ENCODE data around the gene ATP13A4. TPM values are rescaled to one million over a fixed set of nuclear protein-coding genes. Genes with fewer than 3 reads are reported as not detected.

Gene ATP13A4
- total RNA-seq, 4 donors from 2014 or later: under 0.01 to 0.63 (median 0.28) TPM

GRCh38 chr3:193396451-193397244 is 158.0 kb downstream of the ATP13A4 start:
- TF ChIP-seq CTCF (IDR thresholded peaks at IDR 0.05) (no peak), POLR2AphosphoS5 (IDR thresholded peaks at IDR 0.05) (no peak), EP300 (IDR thresholded peaks at IDR 0.05) (no peak), POLR2A (IDR thresholded peaks at IDR 0.05; ENCODE audit: low read depth) (no peak)
- Histone ChIP-seq H3K9me3 (no peaks in the 10 kb centered on the region), H3K27ac (replicated peaks in 1 of 4) (no peak overlapping the region), H3K4me1 (no peaks in the 10 kb centered on the region), H3K36me3 (no peaks in the 10 kb centered on the region), H3K27me3 (no peaks in the 10 kb centered on the region), H3K4me3 (no peak overlapping the region)
- WGBS: 79% methylated on average over 6 of the region's 7 CpGs
- intact Hi-C loops (cut with DNase I): no loop called here
- DNase-seq (ENCODE audit: extremely low spot score): peak; percentile 26

DNA sequence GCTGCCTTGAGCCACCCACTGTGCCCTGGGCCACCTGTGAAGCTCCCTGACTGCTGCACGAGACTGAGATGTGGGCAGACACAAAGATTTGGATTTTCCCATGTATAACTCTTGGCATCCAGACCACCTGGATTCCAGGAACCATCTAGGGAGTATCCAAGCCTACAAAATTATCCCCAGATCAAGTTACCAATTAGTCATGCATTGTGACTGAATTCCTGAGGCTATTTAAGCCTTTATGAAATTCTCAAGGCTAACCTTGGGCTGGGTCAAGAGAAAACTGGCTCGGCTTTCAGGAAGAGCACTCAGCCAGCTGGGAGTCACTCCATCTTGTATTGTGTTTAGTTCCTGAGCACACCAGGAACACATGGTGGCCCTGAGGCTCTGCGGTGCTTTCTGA is 162.8 kb downstream of the ATP13A4 start:
- no peak overlapping the region for H3K27ac ChIP-seq (replicated peaks in 1 of 4)
- no peaks in the 10 kb centered on the region for H3K36me3 ChIP-seq
- 69% methylated on average over 3 of the region's 3 CpGs for WGBS
- intact Hi-C loops (cut with DNase I): no loop called here
- no peak for DNase-seq (ENCODE audit: extremely low spot score)
- no peaks in the 10 kb centered on the region for H3K27me3 ChIP-seq
- TF ChIP-seq POLR2AphosphoS5 (IDR thresholded peaks at IDR 0.05): no peak
- TF ChIP-seq CTCF (IDR thresholded peaks at IDR 0.05): no peak
- no peak for TF ChIP-seq POLR2A (IDR thresholded peaks at IDR 0.05; ENCODE audit: low read depth)
- no peak for TF ChIP-seq EP300 (IDR thresholded peaks at IDR 0.05)
- H3K9me3 ChIP-seq: no peaks in the 10 kb centered on the region
- H3K4me1 ChIP-seq: no peaks in the 10 kb centered on the region
- H3K4me3 ChIP-seq: no peak overlapping the region

DNA sequence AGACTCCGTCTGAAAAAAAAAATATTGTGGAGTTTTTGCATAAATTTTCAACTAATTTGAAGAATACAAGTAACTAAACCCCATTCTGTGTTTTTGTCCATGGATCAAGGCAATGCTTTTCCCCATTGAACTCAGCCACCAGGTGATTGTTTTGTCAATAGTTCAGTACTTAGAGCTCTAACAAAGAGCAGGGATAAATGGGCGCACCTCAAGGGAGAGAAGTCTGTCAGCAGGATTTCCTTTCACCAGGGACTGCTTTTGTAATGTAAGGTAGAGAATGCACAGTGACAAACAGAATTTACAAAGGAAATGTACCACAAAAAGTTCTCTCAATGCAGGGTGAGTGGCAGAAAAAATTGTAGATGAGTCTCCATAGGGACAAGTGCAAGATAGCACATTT is 165.4 kb downstream of the ATP13A4 start:
- DNase-seq (ENCODE audit: extremely low spot score): peak; percentile 74
- Histone ChIP-seq H3K4me3 (no peak overlapping the region), H3K4me1 (no peaks in the 10 kb centered on the region), H3K27ac (replicated peaks in 1 of 4) (no peak overlapping the region), H3K27me3 (no peaks in the 10 kb centered on the region), H3K9me3 (no peaks in the 10 kb centered on the region), H3K36me3 (no peaks in the 10 kb centered on the region)
- no peak for TF ChIP-seq POLR2A (IDR thresholded peaks at IDR 0.05; ENCODE audit: low read depth)
- no peak for TF ChIP-seq POLR2AphosphoS5 (IDR thresholded peaks at IDR 0.05)
- no peak for TF ChIP-seq CTCF (IDR thresholded peaks at IDR 0.05)
- no peak for TF ChIP-seq EP300 (IDR thresholded peaks at IDR 0.05)
- intact Hi-C loops (cut with DNase I): no loop called here
- 84% methylated on average over 2 of the region's 2 CpGs for WGBS

GRCh38 chr3:193388361-193388760 is 166.3 kb downstream of the ATP13A4 start:
- no peaks in the 10 kb centered on the region for H3K4me1 ChIP-seq
- WGBS: 80% methylated on average over 6 of the region's 6 CpGs
- DNase-seq (ENCODE audit: extremely low spot score): peak; percentile 72

More at GRCh38 chr3:193388361-193388760, 166.3 kb downstream of the ATP13A4 start:
- intact Hi-C loops (cut with DNase I): no loop called here
- Histone ChIP-seq H3K4me3 (no peak overlapping the region), H3K27ac (replicated peaks in 1 of 4) (no peak overlapping the region), H3K36me3 (no peaks in the 10 kb centered on the region), H3K9me3 (no peaks in the 10 kb centered on the region), H3K27me3 (no peaks in the 10 kb centered on the region)
- TF ChIP-seq EP300 (IDR thresholded peaks at IDR 0.05): no peak
- no peak for TF ChIP-seq POLR2A (IDR thresholded peaks at IDR 0.05; ENCODE audit: low read depth)
- no peak for TF ChIP-seq POLR2AphosphoS5 (IDR thresholded peaks at IDR 0.05)
- TF ChIP-seq CTCF (IDR thresholded peaks at IDR 0.05): no peak
